Raji (cell line): ENCODE measurements around the gene LATS2.

ENCODE experiments used
- POLR2A ChIP-seq: IDR thresholded peaks from 2 replicates; pipeline ENCODE4 v1.6.1; 2011; ENCODE audit warnings: low read depth, low read length, control low read depth; ENCODE audit not compliant: insufficient read depth

LATS2 gene

GRCh38 chr13:20953245-20953931 is 108.0 kb downstream of the LATS2 start:
- TF ChIP-seq POLR2A, result no peak

DNA sequence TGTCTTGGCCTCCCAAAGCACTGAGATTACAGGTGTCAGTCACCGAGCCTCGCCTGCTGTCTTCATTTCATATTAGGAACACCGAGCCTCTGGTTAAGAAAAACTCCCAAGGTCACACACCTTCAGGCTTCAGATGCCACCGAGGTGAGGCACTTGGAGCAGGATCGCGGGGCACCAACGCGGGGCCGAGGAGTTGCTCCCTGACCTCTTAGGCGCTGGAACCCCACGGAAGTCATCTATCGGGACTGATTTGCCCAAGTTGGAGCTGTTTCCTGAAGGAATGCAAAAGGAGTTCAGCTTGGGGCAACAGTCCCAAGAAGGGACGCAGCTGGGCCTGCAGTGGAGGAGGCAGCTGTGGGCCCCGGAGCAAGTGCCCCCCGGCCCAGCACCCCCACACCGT is 108.5 kb downstream of the LATS2 start:
- TF ChIP-seq POLR2A, result no peak

DNA sequence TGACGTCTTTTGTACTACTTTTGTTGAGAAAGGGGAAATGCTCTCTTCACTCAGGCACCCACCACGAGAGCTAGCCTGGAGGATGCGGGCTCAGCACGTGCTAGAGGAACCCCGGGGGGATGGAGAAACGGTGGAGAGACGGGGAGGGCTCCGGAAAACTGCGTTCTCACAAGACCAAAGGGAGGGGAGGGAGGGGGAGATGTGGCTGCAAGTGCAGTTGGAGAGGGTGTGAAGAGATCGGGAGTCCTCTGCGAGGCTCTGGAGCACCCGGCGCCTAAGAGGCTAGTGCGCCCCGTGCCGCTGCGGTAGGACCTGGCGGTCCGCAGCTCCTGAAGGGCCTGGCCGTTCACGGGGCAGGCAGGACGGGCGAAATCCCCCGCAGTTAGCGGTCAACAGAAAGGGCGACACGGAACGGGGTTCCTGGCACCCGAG is 115.4 kb downstream of the LATS2 start:
- no peak for TF ChIP-seq POLR2A

- TF ChIP-seq POLR2A, result no peak
These were observed 118.3 kb downstream of the LATS2 start for GRCh38 chr13:20942938-20943559.

- no peak for TF ChIP-seq POLR2A
These were observed 121.3 kb downstream of the LATS2 start for GRCh38 chr13:20940083-20940482.

GRCh38 chr13:20939662-20940061 is 121.7 kb downstream of the LATS2 start:
- no peak for TF ChIP-seq POLR2A

- no peak for TF ChIP-seq POLR2A
These were observed 123.1 kb downstream of the LATS2 start for GRCh38 chr13:20938302-20938701.

GRCh38 chr13:20927596-20928257 is 133.7 kb downstream of the LATS2 start:
- no peak for TF ChIP-seq POLR2A

GRCh38 chr13:20924758-20925394 is 136.5 kb downstream of the LATS2 start:
- TF ChIP-seq POLR2A, result no peak

GRCh38 chr13:20923272-20923671 is 138.1 kb downstream of the LATS2 start:
- TF ChIP-seq POLR2A, result no peak
